ENCODE data around the gene GMIP.
"Not testable (repeated sequence)": the region's sequence is repeated elsewhere in the genome, so short reads cannot be mapped to it uniquely, and the experiment has no call there.

GMIP gene

GRCh38 chr19:19643158-19644053, at the start of gene GMIP:
Gene GMIP, minus strand, starts transcription at chr19:19643657. Its CDS starts 128 bp downstream, at chr19:19643529.
- H3K4me3 Mint-ChIP-seq: peak within 1 kb of the TSS; percentile 99 to 100
- no peaks in the 10 kb centered on the region for H3K27me3 Mint-ChIP-seq
- no peaks in the 10 kb centered on the region for H3K9me3 Mint-ChIP-seq
- peaks cover 18 to 35% of the 10 kb centered on the region in 2 donors for H3K4me1 Mint-ChIP-seq
- peak within 1 kb of the TSS; percentile 99 for H3K27ac Mint-ChIP-seq
- peak; percentile 85 to 88 for ATAC-seq (replicated peaks)
- peaks cover 43 to 54% of the 10 kb centered on the region in 2 donors for H3K36me3 Mint-ChIP-seq
- peak; percentile 76 for DNase-seq

GRCh38 chr19:19691683-19692082, 48.2 kb upstream of the GMIP start:
- ATAC-seq (replicated peaks): no peak
- peaks cover 0 to 2% of the 10 kb centered on the region in 2 donors for H3K9me3 Mint-ChIP-seq
- H3K4me3 Mint-ChIP-seq: no peak overlapping the region
- peaks cover 8 to 10% of the 10 kb centered on the region in 2 donors for H3K36me3 Mint-ChIP-seq
- H3K27me3 Mint-ChIP-seq: no peaks in the 10 kb centered on the region
- DNase-seq: no peak
- H3K4me1 Mint-ChIP-seq: no peaks in the 10 kb centered on the region
- no peak overlapping the region for H3K27ac Mint-ChIP-seq

GRCh38 chr19:19689023-19689422, 45.6 kb upstream of the GMIP start:
- DNase-seq, H3K27ac Mint-ChIP-seq, H3K27me3 Mint-ChIP-seq, H3K4me3 Mint-ChIP-seq, H3K4me1 Mint-ChIP-seq, H3K9me3 Mint-ChIP-seq: not testable (repeated sequence)
- peak in 1 of 2 donors; percentile 30 for ATAC-seq (replicated peaks)
- peaks cover 18 to 29% of the 10 kb centered on the region in 2 donors for H3K36me3 Mint-ChIP-seq

GRCh38 chr19:19687090-19687489, 43.6 kb upstream of the GMIP start:
- ATAC-seq (replicated peaks): peak; percentile 42 to 77
- Mint-ChIP-seq H3K9me3 (peaks cover 12 to 13% of the 10 kb centered on the region in 2 donors), H3K27me3 (no peaks in the 10 kb centered on the region), H3K36me3 (peaks cover 33 to 44% of the 10 kb centered on the region in 2 donors), H3K4me3 (no peak overlapping the region), H3K4me1 (peaks cover 0 to 5% of the 10 kb centered on the region in 2 donors), H3K27ac (no peak overlapping the region)
- no peak for DNase-seq

- ATAC-seq (replicated peaks) (peak; percentile 27 to 41), DNase-seq (no peak)
- Mint-ChIP-seq H3K4me1 (peaks cover 0 to 5% of the 10 kb centered on the region in 2 donors), H3K27ac (no peak overlapping the region), H3K27me3 (no peaks in the 10 kb centered on the region), H3K4me3 (no peak overlapping the region), H3K9me3 (peaks cover 12 to 13% of the 10 kb centered on the region in 2 donors), H3K36me3 (peaks cover 35 to 44% of the 10 kb centered on the region in 2 donors)
These were observed 43.1 kb upstream of the GMIP start for GRCh38 chr19:19686580-19686979.

- H3K27me3 Mint-ChIP-seq; ATAC-seq (replicated peaks); H3K27ac Mint-ChIP-seq; H3K4me1 Mint-ChIP-seq; DNase-seq; H3K4me3 Mint-ChIP-seq: not testable (repeated sequence)
- peaks cover 12 to 13% of the 10 kb centered on the region in 2 donors for H3K9me3 Mint-ChIP-seq
- H3K36me3 Mint-ChIP-seq: peaks cover 40 to 49% of the 10 kb centered on the region in 2 donors
These were observed 42.7 kb upstream of the GMIP start for GRCh38 chr19:19686119-19686518.

- H3K36me3 Mint-ChIP-seq: peaks cover 80 to 83% of the 10 kb centered on the region in 2 donors
- DNase-seq: no peak
- no peak overlapping the region for H3K4me3 Mint-ChIP-seq
- no peaks in the 10 kb centered on the region for H3K27me3 Mint-ChIP-seq
- H3K9me3 Mint-ChIP-seq: peaks cover 15 to 20% of the 10 kb centered on the region in 2 donors
- ATAC-seq (replicated peaks): no peak
- H3K4me1 Mint-ChIP-seq: peaks cover 13 to 24% of the 10 kb centered on the region in 2 donors
- H3K27ac Mint-ChIP-seq: no peak overlapping the region
These were observed 36.0 kb upstream of the GMIP start for GRCh38 chr19:19679176-19680073.

GRCh38 chr19:19677579-19677978, 34.1 kb upstream of the GMIP start:
- Mint-ChIP-seq H3K27me3 (no peaks in the 10 kb centered on the region), H3K4me1 (peaks cover 13 to 24% of the 10 kb centered on the region in 2 donors), H3K9me3 (peaks cover 8 to 13% of the 10 kb centered on the region in 2 donors), H3K4me3 (no peak overlapping the region), H3K36me3 (peaks cover 72 to 78% of the 10 kb centered on the region in 2 donors), H3K27ac (peak overlapping the region; percentile 80)
- DNase-seq (no peak), ATAC-seq (replicated peaks) (no peak)

GRCh38 chr19:19674315-19674714, 30.9 kb upstream of the GMIP start:
- H3K27ac Mint-ChIP-seq: no peak overlapping the region
- no peak for ATAC-seq (replicated peaks)
- no peaks in the 10 kb centered on the region for H3K27me3 Mint-ChIP-seq
- H3K36me3 Mint-ChIP-seq: peaks cover 62 to 72% of the 10 kb centered on the region in 2 donors
- H3K4me1 Mint-ChIP-seq: peaks cover 19 to 43% of the 10 kb centered on the region in 2 donors
- DNase-seq: no peak
- peaks cover 8 to 11% of the 10 kb centered on the region in 2 donors for H3K9me3 Mint-ChIP-seq
- no peak overlapping the region for H3K4me3 Mint-ChIP-seq

- H3K4me3 Mint-ChIP-seq: no peak overlapping the region
- peaks cover 5 to 8% of the 10 kb centered on the region in 2 donors for H3K9me3 Mint-ChIP-seq
- no peak for ATAC-seq (replicated peaks)
- DNase-seq: no peak
- peaks cover 52 to 57% of the 10 kb centered on the region in 2 donors for H3K36me3 Mint-ChIP-seq
- peak overlapping the region; percentile 56 for H3K27ac Mint-ChIP-seq
- H3K4me1 Mint-ChIP-seq: peaks cover 21 to 50% of the 10 kb centered on the region in 2 donors
- H3K27me3 Mint-ChIP-seq: no peaks in the 10 kb centered on the region
These were observed 29.4 kb upstream of the GMIP start for GRCh38 chr19:19672816-19673215.

- H3K36me3 Mint-ChIP-seq: peaks cover 27 to 34% of the 10 kb centered on the region in 2 donors
- H3K27ac Mint-ChIP-seq: peak overlapping the region; percentile 99
- H3K4me3 Mint-ChIP-seq: peak overlapping the region; percentile 88 to 89
- DNase-seq: no peak
- ATAC-seq (replicated peaks): no peak
- peaks cover 9 to 39% of the 10 kb centered on the region in 2 donors for H3K4me1 Mint-ChIP-seq
- H3K27me3 Mint-ChIP-seq: no peaks in the 10 kb centered on the region
- no peaks in the 10 kb centered on the region for H3K9me3 Mint-ChIP-seq
These were observed 26.7 kb upstream of the GMIP start for GRCh38 chr19:19670070-19670551.

GRCh38 chr19:19668230-19669012, 25.0 kb upstream of the GMIP start, which contains the start of gene ZNF101:
Gene ZNF101, plus strand, starts transcription at chr19:19668839. Its CDS starts 125 bp downstream, at chr19:19668964.
- Mint-ChIP-seq H3K9me3 (no peaks in the 10 kb centered on the region), H3K27ac (peak within 1 kb of the TSS; percentile 99), H3K36me3 (peaks cover 20 to 24% of the 10 kb centered on the region in 2 donors), H3K27me3 (no peaks in the 10 kb centered on the region), H3K4me1 (peaks cover 9 to 34% of the 10 kb centered on the region in 2 donors), H3K4me3 (peak within 1 kb of the TSS; percentile 88 to 89)
- ATAC-seq (replicated peaks) (peak; percentile 76 to 79), DNase-seq (peak; percentile 97)

- not testable (repeated sequence) for H3K27me3 Mint-ChIP-seq; DNase-seq; ATAC-seq (replicated peaks); H3K9me3 Mint-ChIP-seq
- H3K4me1 Mint-ChIP-seq: peaks cover 26 to 47% of the 10 kb centered on the region in 2 donors
- H3K4me3 Mint-ChIP-seq: peak overlapping the region; percentile 30 to 52
- H3K27ac Mint-ChIP-seq: peak overlapping the region; percentile 47
- H3K36me3 Mint-ChIP-seq: peaks cover 19 to 21% of the 10 kb centered on the region in 2 donors
These were observed 22.0 kb upstream of the GMIP start for GRCh38 chr19:19665420-19665948.

All from stimulated activated naive B cell treated with anti-CD40 and anti-IgM and Interleukin-4, amounts not matched to agents 10 μg/mL and 1 μg/mL and 100 μg/mL, for 72 hours (primary cell).